Activated T-helper 1 cell treated with anti-CD3 and anti-CD28 coated beads, Interleukin-12 subunit alpha, Interleukin-12 subunit beta, Interleukin-2, Interleukin-4 antibody, amounts not matched to agents 30 ng/mL and 10 ng/mL and 1 ng/mL, durations not matched to agents 14 hours and 24 hours and 36 hours (primary cell): ENCODE measurements around the gene ARHGEF12. TPM values are rescaled to one million over a fixed set of nuclear protein-coding genes. Genes with fewer than 3 reads are reported as not detected.

Experiments used
- DNase-seq: peaks from one replicate; pipeline ENCODE4 v3.0.0; 2021; ENCODE audit warnings: low spot score
- H3K27ac Mint-ChIP-seq: one replicate; pipeline ENCODE4 v1.8.0; 2021; ENCODE audit warnings: mild to moderate bottlenecking, mixed read lengths
- H3K27me3 Mint-ChIP-seq: one replicate; pipeline ENCODE4 v1.8.0; 2022; ENCODE audit warnings: mild to moderate bottlenecking, moderate library complexity, mixed read lengths; ENCODE audit not compliant: insufficient read depth
- H3K36me3 Mint-ChIP-seq: one replicate; pipeline ENCODE4 v1.8.0; 2021; ENCODE audit warnings: low read depth, mixed read lengths
- H3K4me1 Mint-ChIP-seq: one replicate; pipeline ENCODE4 v1.8.0; 2021; ENCODE audit warnings: low read depth, mixed read lengths
- H3K4me3 Mint-ChIP-seq: one replicate; pipeline ENCODE4 v1.8.0; 2021; ENCODE audit warnings: mild to moderate bottlenecking, moderate library complexity, mixed read lengths
- H3K9me3 Mint-ChIP-seq: one replicate; pipeline ENCODE4 v1.8.0; 2021; ENCODE audit warnings: mixed read lengths
- intact Hi-C: fragments of 100-400 bp; cut with micrococcal nuclease; formaldehyde crosslinking; loops from one replicate; pipeline ENCODE4 v1.15.1; 2024
- total RNA-seq: library from RNA; stranded (reverse); gene quantifications from 2 replicates; pipeline ENCODE4 v1.2.3, GENCODE V29; 2022

ARHGEF12 gene
- total RNA-seq, 1 donor from 2014 or later: 26.0 TPM

- no peak for DNase-seq
- no peaks in the 10 kb centered on the region for H3K4me1 Mint-ChIP-seq
- intact Hi-C loops: no loop called here
- H3K4me3 Mint-ChIP-seq: no peak overlapping the region
- H3K27ac Mint-ChIP-seq: no peak overlapping the region
- H3K36me3 Mint-ChIP-seq: no peaks in the 10 kb centered on the region
- H3K27me3 Mint-ChIP-seq: peaks cover 4% of the 10 kb centered on the region
- no peaks in the 10 kb centered on the region for H3K9me3 Mint-ChIP-seq
Measured at GRCh38 chr11:120529214-120529613, 193.0 kb downstream of the ARHGEF12 start.

- Mint-ChIP-seq H3K4me1 (no peaks in the 10 kb centered on the region), H3K27me3 (peaks cover 4% of the 10 kb centered on the region), H3K9me3 (no peaks in the 10 kb centered on the region), H3K36me3 (no peaks in the 10 kb centered on the region), H3K27ac (no peak overlapping the region), H3K4me3 (no peak overlapping the region)
- no peak for DNase-seq
- intact Hi-C loops: no loop called here
Measured at GRCh38 chr11:120529911-120530310, 193.7 kb downstream of the ARHGEF12 start.

- intact Hi-C loops: no loop called here
- DNase-seq: no peak
- H3K27me3 Mint-ChIP-seq: peaks cover 6% of the 10 kb centered on the region
- H3K9me3 Mint-ChIP-seq: no peaks in the 10 kb centered on the region
- no peak overlapping the region for H3K4me3 Mint-ChIP-seq
- no peaks in the 10 kb centered on the region for H3K4me1 Mint-ChIP-seq
- H3K36me3 Mint-ChIP-seq: no peaks in the 10 kb centered on the region
- H3K27ac Mint-ChIP-seq: no peak overlapping the region
Measured at GRCh38 chr11:120532082-120532831, 196.0 kb downstream of the ARHGEF12 start.

- Mint-ChIP-seq H3K27ac (no peak overlapping the region), H3K36me3 (no peaks in the 10 kb centered on the region), H3K9me3 (no peaks in the 10 kb centered on the region), H3K27me3 (peaks cover 6% of the 10 kb centered on the region), H3K4me1 (no peaks in the 10 kb centered on the region), H3K4me3 (no peak overlapping the region)
- DNase-seq: no peak
- intact Hi-C loops: no loop called here
Measured at GRCh38 chr11:120532832-120533196, 196.6 kb downstream of the ARHGEF12 start.

- Mint-ChIP-seq H3K27ac (no peak overlapping the region), H3K36me3 (no peaks in the 10 kb centered on the region), H3K9me3 (no peaks in the 10 kb centered on the region), H3K4me3 (no peak overlapping the region), H3K4me1 (no peaks in the 10 kb centered on the region), H3K27me3 (peaks cover 3% of the 10 kb centered on the region)
- no peak for DNase-seq
- intact Hi-C loops: no loop called here
Measured at GRCh38 chr11:120536091-120536796, 200.0 kb downstream of the ARHGEF12 start.

- H3K4me3 Mint-ChIP-seq: no peak overlapping the region
Measured at GRCh38 chr11:120536797-120537169, 200.6 kb downstream of the ARHGEF12 start.

GRCh38 chr11:120537996-120538395 is 201.8 kb downstream of the ARHGEF12 start:
- H3K4me3 Mint-ChIP-seq: no peak overlapping the region

More at GRCh38 chr11:120536797-120537169, 200.6 kb downstream of the ARHGEF12 start:
- Mint-ChIP-seq H3K27me3 (peaks cover 3% of the 10 kb centered on the region), H3K4me1 (no peaks in the 10 kb centered on the region), H3K9me3 (no peaks in the 10 kb centered on the region), H3K27ac (no peak overlapping the region), H3K36me3 (no peaks in the 10 kb centered on the region)
- intact Hi-C loops: no loop called here
- DNase-seq: no peak

GRCh38 chr11:120538707-120539106 is 202.5 kb downstream of the ARHGEF12 start:
- no peak overlapping the region for H3K27ac Mint-ChIP-seq
- H3K9me3 Mint-ChIP-seq: no peaks in the 10 kb centered on the region
- H3K4me3 Mint-ChIP-seq: no peak overlapping the region
- H3K4me1 Mint-ChIP-seq: no peaks in the 10 kb centered on the region
- DNase-seq: no peak
- H3K36me3 Mint-ChIP-seq: no peaks in the 10 kb centered on the region
- H3K27me3 Mint-ChIP-seq: peaks cover 8% of the 10 kb centered on the region
- intact Hi-C loops: no loop called here

More at GRCh38 chr11:120537996-120538395, 201.8 kb downstream of the ARHGEF12 start:
- no peaks in the 10 kb centered on the region for H3K4me1 Mint-ChIP-seq
- peaks cover 8% of the 10 kb centered on the region for H3K27me3 Mint-ChIP-seq
- no peaks in the 10 kb centered on the region for H3K9me3 Mint-ChIP-seq
- DNase-seq: no peak
- H3K27ac Mint-ChIP-seq: no peak overlapping the region
- intact Hi-C loops: no loop called here
- H3K36me3 Mint-ChIP-seq: no peaks in the 10 kb centered on the region

Other genes starting within 250 kb of the ARHGEF12 start
- gene TRIM29, start 198.3 kb upstream of the ARHGEF12 start, total RNA-seq: not detected in 2 replicates
- 6.7 and 7.3 TPM in 2 replicates for gene OAF, start 125.4 kb upstream of the ARHGEF12 start, total RNA-seq
- gene POU2F3, start 96.3 kb upstream of the ARHGEF12 start, total RNA-seq: 0.36 TPM in 1 of 2 replicates, not detected in the other
- gene TLCD5, start 11.1 kb upstream of the ARHGEF12 start, total RNA-seq: 1.2 and 1.7 TPM in 2 replicates
- 0.16 TPM in 1 of 2 replicates, not detected in the other for gene GRIK4, start 175.3 kb downstream of the ARHGEF12 start, total RNA-seq